HG03097 (cell line): ENCODE data around the gene ITFG1.
A peak's percentile ranks its signal among the peaks of the same experiment; 100 is the strongest.

ENCODE experiments used
- ATAC-seq: cut with Tn5 transposase; IDR thresholded peaks from one replicate; pipeline ENCODE4 v1.9.1; 2021; ENCODE audit not compliant: unreplicated experiment, low FRiP score

Gene ITFG1

GRCh38 chr16:47431960-47432359 is 28.9 kb downstream of the ITFG1 start:
- ATAC-seq, result no peak

- ATAC-seq, result no peak
Observed at GRCh38 chr16:47426806-47427205, 34.1 kb downstream of the ITFG1 start.

- no peak for ATAC-seq
Observed at GRCh38 chr16:47424846-47425245, 36.0 kb downstream of the ITFG1 start.

GRCh38 chr16:47416869-47417268 is 44.0 kb downstream of the ITFG1 start:
- no peak for ATAC-seq

- no peak for ATAC-seq
Observed at GRCh38 chr16:47413041-47413440, 47.8 kb downstream of the ITFG1 start.

- no peak for ATAC-seq
Observed at GRCh38 chr16:47408491-47408890, 52.4 kb downstream of the ITFG1 start.

- no peak for ATAC-seq
Observed at GRCh38 chr16:47395733-47396498, 64.9 kb downstream of the ITFG1 start.

GRCh38 chr16:47392081-47392480 is 68.8 kb downstream of the ITFG1 start:
- peak; percentile 90 for ATAC-seq

- no peak for ATAC-seq
Observed at GRCh38 chr16:47388705-47389104, 72.2 kb downstream of the ITFG1 start.

GRCh38 chr16:47387026-47387734 is 73.7 kb downstream of the ITFG1 start:
- ATAC-seq, result no peak

- no peak for ATAC-seq
Observed at GRCh38 chr16:47386201-47386718, 74.6 kb downstream of the ITFG1 start.

- no peak for ATAC-seq
Observed at GRCh38 chr16:47382362-47382761, 78.5 kb downstream of the ITFG1 start.

GRCh38 chr16:47377154-47377553 is 83.7 kb downstream of the ITFG1 start:
- ATAC-seq, result no peak

GRCh38 chr16:47375423-47375822 is 85.4 kb downstream of the ITFG1 start:
- ATAC-seq, result no peak

GRCh38 chr16:47374629-47375028 is 86.2 kb downstream of the ITFG1 start:
- ATAC-seq, result no peak

- ATAC-seq, result no peak
Observed at GRCh38 chr16:47371271-47372014, 89.4 kb downstream of the ITFG1 start.

- no peak for ATAC-seq
Observed at GRCh38 chr16:47370536-47370935, 90.3 kb downstream of the ITFG1 start.

GRCh38 chr16:47366228-47366627 is 94.6 kb downstream of the ITFG1 start:
- ATAC-seq, result no peak

- no peak for ATAC-seq
Observed at GRCh38 chr16:47363761-47364160, 97.1 kb downstream of the ITFG1 start.

- ATAC-seq, result no peak
Observed at GRCh38 chr16:47359478-47359877, 101.4 kb downstream of the ITFG1 start.

- ATAC-seq, result no peak
Observed at GRCh38 chr16:47358816-47359215, 102.0 kb downstream of the ITFG1 start.
